Stimulated activated CD4-positive, alpha-beta T cell treated with anti-CD3 and anti-CD28 coated beads, TNF-alpha, amount 100 ng/mL, for 4 hours (primary cell): ENCODE measurements around the gene ST6GALNAC3.
A peak's percentile ranks its signal among the peaks of the same experiment; 100 is the strongest.

ENCODE experiments used
- DNase-seq, 3 experiments: peaks; one replicate each; pipeline ENCODE4 v3.0.0-alpha.2; 2020; ENCODE audit warnings: low read depth in 3 of 3

ST6GALNAC3 gene

DNA sequence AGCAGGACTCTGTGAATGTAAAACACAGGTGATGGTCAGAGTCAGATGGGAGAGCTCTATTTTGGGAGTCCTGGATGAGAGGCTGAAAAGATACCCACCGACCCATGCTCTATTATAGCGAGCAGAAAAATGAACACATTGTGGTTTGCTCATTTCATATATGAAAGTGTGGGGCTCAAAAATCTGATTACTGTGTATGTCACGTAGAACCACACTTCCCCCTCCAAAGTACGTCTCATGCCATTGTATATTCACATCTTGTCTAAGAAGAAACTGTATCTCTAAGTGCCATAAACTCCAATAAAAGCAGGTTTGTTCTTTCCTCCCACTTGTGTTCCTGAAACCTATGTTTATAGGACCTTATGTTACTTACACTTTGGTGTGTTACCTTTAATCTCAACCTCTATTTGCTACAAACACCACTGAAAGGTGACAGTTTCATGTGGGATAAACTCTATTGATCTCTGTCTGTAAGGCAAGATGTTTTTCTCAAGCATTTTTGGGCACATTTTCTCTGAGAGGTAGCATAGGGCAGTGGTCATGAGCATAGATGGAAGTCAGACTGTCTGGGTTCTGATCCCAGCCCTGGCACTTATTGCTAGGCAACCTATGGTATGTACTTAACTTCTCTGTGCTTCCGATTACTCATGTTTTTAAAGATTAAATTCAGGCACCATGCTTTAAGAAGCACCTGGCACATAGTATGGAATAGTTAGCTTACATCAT lies 214.4 kb downstream of the ST6GALNAC3 start:
- no peak for DNase-seq

DNA sequence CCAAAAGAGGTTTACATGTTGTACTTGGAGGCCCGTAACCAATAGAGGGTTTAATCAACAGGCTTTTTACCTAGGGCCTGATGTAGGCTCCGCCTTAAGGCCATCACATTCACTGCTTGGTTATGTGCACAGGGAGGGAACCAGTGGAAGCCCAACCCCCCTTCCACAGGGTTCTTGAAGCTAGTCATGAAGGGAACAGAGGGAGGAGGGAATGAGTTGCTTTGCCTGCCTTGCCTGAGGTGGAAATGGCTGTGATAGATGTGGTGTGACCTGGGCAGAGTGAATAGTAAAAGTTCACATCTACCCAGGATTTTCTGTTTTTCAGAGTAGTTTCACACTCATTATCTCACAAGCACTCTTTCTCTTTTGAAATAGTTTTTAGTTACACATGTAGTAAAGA lies 215.1 kb downstream of the ST6GALNAC3 start:
- DNase-seq: no peak

DNA sequence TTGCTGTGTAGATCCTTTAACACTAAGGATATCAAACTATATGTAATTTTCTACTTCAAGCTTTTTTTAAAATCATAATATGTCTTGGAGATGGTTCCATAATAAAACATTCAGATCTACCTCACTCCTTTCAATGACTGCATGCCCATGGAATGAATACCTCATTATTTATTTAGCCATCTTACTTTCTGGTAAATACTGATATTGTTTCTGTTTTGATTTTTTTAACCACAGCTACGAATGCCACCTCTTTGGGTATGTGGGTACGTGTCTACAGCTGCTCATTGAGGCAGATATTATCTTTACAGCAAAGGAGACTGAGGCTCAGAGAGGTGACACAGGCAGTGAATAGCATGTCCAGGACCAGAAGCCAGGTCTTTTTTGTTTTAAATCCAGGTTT lies 215.7 kb downstream of the ST6GALNAC3 start:
- DNase-seq: no peak

DNA sequence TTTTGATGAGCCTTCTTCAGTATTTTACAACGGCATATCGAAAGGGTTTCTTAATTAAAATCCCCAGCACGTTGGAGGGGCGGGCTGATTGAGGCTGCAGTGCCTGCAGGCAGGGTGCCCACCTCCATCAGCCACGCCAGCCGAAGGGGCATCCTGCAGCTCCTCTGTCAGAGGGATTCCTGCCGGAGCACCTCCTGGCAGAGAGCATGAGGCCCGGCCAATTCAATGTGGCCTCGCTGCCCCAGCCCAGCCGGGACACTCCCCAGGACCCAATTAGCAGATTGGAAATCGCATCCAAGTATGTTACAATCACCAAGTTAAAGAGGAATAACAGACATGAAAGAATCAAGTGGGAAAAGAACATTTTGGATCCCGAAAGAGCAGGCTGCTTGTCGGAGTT lies 216.6 kb downstream of the ST6GALNAC3 start:
- no peak for DNase-seq

DNA sequence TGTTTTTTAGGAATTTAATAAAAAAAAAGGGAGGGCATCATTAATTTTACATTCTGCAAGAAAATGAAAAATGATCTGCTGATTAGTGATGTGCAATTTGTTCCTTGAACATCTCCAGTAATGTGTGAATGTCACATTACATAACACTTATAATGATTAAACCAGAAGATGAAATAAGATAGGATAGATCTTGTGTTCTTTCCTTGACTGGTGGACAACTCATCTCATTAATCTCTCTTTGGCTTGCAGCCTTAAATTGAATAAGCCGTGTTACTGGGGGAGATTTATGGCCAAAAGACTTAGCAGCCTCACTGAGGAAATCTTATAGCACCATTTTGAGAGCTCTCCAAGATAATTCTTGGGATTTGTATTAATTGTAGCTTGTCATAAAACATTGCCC lies 217.2 kb downstream of the ST6GALNAC3 start:
- DNase-seq: no peak

DNA sequence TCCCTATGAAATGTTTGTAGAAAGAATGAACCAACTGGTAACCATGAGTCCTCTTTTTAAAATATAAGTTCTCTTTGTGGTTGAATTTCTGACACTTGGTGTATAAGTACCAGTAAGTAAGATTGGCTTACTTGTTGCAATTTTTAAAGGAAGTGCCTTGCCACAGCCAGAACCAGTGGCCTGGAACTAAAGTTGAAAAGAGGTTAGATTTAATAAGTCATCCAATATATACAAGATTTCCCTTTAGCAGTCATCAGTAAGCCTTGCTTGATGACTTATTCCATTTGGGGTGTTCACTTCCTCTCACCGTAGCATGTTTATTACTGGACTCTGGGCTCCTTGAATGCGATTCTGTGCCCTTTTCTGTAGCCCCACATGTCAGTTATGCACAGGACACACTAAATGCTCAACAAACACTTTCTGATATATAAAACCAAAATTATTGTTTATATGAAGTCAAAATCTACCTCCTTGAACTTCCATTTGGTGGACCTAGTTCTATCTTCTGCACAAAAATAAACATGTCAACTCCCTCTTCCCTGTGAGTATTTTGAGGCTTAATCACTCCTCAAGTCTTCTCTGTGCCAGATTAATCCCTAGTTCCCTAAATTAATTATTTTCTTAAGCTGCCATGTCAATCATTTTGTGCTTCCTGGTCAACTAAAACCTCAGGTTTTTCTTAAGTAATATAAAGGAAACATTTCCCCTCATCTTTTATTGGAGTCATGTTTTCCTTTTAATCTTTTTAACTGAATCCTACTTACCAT lies 218.1 kb downstream of the ST6GALNAC3 start:
- no peak for DNase-seq

DNA sequence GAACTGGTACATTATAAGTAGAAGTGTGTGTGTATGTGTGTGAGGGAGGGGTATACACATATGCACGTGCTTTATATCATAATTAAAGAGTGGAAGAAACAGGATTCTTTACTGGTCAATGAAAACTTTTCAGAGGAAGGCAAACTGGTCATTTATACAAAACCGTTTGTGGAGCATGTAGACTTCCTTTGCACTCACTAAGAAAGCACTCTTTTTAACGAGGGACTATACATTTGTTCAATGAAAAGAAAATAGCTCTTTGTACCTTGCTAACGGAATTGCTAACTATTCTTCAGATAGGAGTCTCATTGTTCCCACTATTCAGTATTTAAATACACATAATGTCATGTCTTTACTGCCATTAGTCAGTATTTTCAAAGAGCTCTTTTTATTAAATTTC lies 219.3 kb downstream of the ST6GALNAC3 start:
- no peak for DNase-seq

DNA sequence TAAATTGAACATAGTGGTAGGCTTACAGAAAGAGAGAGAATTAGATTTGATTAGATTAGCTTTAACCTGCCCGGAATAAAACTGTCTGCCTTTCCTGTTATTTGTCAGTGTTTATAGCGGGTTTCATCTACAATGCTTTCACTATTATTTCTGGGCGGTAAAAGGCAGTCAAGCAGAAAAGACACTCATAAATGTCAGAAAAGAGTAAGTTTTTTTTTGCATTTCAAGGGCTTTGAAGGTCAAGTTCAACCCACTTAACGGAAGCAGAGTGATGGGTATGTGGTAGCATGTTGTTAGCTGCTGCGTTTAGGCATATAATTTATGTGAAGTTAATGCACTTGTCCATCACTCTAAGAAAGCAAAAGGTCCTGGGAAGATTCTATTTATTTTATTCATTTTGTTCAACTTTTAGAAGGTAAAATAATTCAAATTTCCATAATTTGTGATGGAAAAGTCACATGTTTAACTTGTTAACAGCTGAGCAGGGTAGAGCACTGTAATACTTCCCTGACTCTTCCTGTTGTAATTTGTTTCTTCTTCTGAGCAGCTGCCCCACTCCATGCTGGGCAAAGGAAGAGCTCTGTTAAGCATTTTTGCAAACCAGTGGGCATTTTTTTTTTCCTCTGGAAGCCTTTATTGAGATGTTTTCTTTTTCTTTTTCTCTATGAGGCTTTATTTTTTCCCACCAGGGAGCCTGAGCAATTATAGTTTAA lies 220.1 kb downstream of the ST6GALNAC3 start:
- no peak for DNase-seq

DNA sequence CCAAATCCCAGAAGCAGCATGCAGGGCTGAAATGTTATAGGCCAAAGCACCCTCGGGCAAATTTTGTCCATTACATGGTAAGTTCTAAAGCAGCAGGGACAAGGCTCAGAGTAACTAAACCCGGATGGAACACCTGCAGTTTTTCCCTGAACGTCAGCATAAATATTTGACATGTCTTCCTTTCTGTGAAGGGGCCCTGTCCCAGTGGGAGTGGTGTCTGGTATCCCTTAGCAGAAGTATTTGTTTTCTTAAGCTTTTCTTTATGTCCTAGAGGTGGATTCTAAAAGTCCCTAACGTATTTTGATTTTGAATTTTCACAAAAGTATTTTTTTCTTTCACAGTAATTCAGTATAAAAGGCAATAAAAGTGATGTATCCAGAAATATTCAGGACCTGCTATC lies 223.9 kb downstream of the ST6GALNAC3 start:
- DNase-seq: no peak

DNA sequence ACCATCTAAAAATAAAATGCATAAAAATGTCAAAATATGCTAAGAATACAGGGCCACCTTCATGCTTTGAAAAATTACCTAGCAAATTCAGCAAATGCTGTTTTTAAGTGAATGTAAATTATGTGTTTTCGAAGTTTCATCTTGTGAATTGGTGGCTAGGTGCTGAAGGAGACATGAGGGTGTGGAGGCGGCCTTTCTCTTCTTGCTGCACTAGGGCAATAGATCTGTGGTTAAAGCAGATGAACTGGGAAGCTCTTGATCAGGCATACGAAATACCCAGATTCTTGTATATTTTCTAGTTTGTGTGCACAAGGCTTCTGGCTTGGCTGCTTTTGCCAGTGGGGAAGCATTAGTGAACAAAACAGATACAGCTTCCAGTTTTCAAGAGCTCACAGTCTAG lies 224.5 kb downstream of the ST6GALNAC3 start:
- DNase-seq: no peak

DNA sequence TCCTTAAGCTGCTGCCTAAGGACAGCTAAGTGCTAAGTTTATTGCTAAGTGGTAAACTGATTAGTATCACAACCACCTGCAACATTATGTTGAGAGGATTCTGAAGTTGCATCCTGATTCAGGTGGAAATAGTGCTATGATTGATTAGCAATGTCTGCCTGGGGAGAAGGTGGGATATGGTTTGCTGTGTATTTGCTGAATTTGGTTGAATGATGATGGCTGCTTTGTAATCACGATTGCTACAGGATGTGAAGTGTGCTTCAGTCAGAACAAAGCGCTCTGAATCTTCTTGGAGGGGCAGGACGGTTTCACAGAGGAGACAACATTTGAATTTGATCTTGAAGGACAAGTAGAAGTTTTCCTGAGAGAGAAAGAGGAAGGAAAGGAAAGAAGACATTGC lies 226.0 kb downstream of the ST6GALNAC3 start:
- DNase-seq: no peak

DNA sequence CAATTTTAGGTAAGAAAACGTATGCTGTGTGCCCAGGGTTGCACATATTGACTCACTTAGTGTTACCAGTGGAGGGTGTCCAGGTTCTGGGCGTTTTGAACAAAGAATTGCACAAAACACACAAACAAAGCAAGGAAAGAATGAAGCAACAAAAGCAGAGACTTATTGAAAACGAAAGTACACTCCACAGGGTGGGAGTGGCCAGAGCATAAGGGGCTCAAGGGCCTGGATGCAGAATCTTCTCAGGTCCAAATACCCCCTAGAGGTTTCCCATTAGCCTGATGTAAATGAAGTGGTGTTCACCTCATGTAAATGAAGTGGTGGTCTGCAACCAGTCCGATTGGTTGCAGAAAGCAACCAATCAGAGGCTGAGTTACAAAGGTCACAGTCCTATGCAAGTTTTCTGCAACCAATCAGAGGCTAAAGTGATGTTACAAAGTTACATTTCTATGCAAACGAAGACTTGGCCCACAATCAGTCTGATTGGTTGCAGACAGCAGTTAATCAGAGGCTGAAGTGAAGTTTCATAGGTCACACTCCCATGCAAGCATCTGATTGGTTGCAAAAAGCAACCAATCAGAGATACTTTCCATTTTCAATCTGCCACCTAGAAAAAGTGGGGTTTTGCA lies 228.3 kb downstream of the ST6GALNAC3 start:
- DNase-seq: no peak

DNA sequence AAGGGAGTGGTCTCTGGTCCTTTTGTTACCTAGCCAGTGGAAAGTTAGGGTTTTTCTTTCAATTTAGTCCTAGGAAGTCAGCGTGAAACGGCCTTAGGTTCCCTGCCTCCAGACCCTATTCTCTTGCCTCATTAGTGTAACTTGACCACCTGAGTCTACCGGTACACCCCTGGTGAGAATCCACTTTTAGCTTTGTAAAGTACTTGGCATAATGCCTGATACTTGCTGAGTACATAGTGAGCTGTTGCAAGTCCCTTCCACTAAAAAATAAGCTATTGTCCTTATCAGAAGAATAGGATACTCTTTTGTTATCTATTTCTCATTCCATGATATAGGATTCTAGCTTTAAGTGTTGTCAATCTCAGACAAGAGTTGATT lies 228.8 kb downstream of the ST6GALNAC3 start:
- no peak for DNase-seq

DNA sequence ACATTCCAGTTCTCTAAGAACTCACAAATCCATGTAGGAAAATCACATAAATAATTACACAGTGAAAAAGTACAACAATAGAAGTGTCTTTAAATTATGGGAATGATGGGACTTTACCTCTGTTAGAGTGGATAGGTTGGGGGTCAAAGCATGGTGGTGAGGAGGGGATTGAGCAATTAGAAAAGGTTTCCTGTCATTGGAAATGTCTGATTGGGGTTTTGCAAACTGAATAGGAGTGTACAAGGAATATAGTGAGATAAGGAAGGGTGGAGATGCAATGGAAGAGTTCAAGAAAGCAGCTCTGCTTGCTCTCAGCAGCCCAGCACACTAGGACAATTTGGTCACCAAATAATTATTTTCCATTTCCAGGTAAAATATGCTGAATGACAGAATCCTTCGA lies 238.8 kb downstream of the ST6GALNAC3 start:
- DNase-seq: no peak

DNA sequence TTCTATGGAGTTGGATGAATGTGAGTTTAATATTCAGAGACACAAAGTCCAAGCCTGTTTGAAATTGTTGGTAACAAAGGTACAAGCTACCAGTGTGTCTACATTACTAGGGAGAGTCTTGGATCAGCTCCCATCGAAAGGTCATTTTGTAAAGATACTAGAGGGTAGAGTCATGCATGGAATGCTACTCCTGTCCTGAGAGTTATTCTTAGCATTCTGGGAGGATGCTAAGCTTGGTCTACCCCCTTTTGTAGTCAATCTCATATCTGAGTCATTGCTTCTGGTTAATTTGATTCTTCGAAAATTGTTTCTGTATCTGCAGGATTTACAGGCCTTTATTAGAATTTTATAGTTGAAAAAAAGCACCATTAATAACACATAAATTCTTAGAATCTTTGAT lies 240.2 kb downstream of the ST6GALNAC3 start:
- no peak for DNase-seq

DNA sequence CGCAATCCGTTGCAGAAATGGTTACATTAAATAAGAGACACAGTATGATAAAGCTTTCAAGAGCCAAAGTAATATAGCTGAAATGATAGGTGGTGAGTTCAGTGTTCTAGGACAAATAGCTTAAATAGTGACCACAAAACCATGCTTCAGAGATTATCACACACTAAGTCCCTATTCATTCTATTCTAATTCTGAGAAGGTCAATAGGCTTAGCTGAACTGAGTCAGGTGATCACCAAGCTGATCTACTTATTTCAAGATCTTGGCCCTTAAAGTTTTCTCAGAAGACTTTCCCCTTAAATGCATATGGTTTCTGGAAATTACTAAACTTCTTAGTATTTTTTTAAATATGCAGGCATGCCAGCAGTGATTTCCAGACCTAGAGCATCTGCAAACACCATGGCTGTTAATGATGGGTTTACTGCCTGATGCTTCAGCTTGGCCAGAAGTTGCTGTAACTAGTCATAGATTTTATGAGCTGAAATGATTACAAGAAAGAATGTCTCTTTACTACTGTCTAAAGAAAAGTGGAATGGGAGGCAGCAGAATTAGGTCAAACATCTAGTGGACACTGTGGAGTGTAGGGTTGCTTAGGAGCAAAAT lies 242.9 kb downstream of the ST6GALNAC3 start:
- no peak for DNase-seq

DNA sequence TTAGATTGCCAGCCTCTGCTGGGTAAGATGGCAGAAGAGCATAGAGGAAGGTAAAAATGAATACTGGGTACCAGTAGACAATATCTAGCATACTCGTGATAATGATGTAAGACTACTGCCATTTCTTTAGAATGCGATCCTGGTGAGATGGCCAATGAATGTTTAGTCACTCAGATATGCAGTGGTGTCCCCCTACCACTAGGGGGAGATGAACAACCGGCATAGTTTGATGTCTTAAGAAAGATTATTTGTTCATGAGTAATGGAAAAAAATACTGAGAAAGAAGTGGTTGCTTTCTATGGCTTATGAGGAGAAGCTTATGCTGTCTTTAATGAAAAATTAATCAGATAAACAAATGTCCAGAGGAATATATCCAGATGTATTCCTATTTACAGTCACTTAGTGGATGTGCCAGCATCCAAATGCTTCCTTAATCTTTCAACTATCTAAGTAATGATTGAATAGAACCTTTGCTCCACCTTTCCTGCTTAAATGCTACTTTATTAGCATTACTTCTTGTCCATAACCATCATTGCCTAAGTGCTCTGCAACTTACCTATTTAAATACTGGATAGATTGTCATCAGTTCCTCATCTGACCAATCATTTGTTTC lies 256.6 kb downstream of the ST6GALNAC3 start:
- DNase-seq: peak in 2 of 3 experiments; percentile 7 to 14

DNA sequence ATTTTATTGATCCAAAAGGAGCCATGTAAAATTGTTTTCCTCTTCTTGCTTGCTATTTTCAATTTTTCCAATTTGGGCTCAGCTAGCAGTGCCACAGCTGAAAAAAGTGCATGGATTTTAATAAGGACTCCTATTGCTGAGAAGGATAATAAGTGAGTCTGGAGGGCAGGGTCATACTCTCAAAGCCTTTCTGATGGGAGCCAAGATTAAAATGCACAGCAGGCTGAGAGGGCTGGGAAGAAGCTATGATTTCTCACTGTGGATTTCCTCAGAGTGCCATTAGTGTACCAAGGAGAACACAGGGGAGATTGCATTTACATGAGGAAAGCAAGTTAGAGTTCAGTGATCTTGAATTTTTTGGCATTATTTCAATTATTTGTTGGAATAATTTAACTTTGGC lies 261.3 kb downstream of the ST6GALNAC3 start:
- DNase-seq: no peak

DNA sequence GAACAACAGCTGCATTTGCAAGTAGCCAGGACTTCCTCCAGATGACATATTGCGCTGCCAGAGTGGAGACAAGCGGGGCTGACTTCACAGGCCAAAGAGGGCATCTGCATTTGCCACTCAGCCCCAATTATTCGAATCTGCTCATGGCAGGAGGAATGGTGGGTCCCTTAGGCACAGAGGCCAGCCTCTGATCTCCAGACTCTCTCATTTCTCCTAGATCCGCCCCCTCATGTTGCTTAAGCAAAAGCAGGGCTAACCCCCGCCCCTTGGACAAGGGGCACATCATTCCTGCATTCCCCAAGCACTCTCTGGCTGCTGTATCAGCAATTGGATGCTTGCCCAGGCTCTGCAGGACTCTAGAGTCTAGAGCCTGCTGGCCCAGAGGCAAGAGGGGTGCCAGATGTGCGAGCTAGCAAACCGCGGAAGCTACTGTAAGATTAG lies 262.4 kb downstream of the ST6GALNAC3 start:
- no peak for DNase-seq

DNA sequence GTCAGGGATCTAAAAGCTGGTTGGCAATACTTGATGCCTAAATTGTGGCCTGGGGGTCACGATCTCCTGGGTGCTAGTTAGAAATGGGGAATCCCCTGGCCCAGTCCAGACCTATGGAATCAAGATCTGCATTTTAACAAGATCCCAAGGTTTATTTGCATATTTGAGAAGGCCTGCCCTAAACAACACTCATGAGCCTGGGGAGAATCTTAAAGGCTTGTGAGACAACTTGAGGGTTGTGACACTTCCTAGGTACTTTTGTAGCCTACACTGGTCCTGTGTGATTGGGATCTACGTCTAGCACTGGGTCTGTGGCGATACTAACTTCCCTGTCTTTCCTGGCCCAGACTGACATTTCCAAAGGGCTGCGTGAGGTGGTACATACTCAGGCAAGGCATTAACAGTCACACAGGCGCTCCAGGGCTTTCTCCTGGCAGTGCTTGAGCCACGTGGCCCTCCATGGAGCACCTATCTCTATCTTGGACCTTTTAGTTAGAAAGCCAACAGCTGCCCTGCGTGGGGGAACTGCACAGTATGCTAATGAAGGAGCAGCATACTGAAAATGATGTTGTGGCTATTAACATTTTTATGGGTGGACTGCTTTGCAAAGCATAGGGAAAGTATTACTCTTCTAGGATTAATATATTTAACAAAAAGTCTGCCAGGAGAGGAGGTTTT lies 263.1 kb downstream of the ST6GALNAC3 start:
- DNase-seq: no peak

DNA sequence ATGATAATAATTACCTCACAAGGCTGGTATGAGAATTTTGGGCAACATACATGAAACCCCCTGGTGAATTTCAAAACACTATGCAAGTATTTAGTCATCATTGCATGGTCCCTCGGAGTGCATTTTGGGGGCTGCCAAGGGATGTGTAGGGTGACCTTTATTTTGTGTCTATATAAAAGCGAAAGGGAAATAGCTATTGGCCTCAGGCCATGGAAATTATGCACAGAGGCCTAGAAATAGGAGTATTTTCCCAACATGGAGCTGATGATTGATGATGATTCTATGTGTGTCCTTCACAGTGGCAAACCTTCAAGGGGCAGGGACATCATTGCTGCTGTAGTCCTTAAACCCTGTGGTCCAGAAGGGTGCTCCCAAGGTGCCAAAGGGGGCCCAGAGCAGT lies 265.5 kb downstream of the ST6GALNAC3 start:
- no peak for DNase-seq
